ENCODE data around the gene GRM4.
"Not testable (repeated sequence)": the region's sequence is repeated elsewhere in the genome, so short reads cannot be mapped to it uniquely, and the experiment has no call there.

GRM4 gene

DNA sequence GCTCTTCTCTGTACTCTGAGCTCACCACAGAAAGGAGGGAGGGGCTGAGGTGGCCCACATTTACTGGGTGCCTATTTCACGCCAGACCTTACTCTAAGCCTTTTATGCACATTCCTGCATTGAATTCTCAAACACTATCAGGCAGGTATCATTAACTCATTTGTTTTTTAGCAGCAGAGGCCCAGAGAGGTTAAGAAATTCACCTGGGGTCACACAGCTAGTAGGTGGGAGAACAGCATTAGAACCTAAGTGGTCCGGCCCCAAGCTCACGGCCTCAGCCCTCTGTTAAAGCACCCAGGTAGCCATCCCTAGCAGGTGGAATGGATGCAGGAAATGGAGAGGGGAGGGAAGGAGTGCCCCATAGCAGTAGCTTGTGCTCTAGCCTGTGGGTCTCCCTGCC, 84.5 kb downstream of the GRM4 start:
- DNase-seq, result no peak

DNA sequence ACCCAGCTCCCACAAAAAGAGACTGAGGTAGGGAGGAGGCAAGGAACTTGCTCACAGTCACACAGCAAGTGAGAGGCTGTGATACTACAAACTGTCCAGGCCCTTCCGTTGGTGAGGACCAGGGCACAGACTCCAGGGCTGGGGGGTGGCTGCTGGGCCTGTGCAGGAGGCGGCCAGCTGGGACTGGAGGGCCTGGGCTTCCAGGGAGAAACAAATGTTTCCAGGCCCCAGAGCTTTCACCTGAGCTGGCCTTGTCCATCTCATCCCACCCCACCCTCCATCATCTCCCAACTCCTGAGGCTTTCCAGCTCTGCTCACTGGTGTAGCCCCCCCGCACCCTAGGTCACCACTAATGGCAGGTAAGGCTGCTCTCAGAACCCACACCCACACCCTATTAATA, 86.0 kb downstream of the GRM4 start:
- no peak for DNase-seq

DNA sequence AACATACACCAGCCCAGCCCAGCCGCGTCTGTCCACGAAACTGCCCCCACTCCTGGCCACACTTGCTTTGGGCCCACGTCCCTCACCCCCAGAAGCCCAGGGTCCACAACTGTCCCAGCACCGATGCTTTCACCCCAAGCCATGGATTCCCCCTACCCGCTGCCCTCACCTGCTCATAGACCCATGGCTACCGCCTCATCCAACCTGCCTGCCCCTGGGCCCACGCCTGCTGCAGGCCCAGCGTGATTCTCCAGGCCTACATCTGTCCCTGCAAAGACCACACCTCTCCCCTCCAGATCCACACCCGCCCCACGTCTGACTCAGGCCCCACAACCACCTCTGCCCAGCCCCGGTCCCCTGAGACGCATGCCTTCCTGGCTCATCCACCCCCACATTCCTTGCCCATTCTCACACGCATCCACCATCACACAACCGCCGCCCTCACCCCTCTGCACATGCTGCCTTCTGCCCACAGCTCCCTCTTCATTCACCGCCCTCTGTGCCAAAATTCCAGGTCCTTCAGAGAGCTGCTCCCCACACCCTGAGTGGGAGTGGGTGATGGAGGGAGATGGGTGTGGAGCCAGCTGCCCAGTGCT, 86.7 kb downstream of the GRM4 start:
- no peak for DNase-seq

DNA sequence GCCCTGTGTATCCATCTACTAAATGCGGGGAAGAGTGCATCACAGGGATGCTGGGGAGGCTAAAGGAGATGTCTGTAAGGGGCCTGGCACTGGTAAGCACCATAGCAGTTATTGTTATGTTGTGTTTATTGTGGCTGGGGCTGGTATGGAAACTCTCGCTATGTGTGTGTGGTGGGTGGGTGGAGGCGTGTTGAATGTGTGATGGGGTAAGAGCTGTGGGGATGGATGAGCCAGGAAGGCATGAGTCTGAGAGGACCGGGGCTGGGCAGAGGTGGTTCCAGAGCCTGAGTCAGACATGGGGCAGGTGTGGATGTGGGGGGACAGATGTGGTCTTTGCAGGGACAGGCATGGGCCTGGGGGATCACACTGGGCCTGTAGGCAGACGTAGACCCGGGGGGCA, 88.1 kb downstream of the GRM4 start:
- DNase-seq, result no peak

DNA sequence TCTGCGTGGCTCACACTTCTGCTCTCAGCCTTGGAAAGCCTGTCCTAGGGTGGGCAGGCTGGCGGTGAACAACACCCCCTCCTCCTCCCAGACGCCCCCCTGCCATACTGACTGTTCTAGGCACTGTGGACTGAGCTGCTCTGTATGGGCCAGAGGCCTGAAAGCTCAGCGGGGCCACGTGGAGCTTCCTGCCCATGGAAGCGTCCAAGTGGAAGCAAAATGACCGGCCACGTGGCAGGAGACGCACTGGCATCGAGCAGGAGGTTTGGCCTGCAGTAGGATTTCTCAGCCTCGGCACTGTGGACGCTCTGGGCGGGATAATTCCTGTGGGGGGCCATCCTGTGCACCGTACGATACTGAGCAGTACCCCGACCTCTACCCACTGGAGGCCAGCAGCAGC, 88.7 kb downstream of the GRM4 start:
- DNase-seq, result no peak

DNA sequence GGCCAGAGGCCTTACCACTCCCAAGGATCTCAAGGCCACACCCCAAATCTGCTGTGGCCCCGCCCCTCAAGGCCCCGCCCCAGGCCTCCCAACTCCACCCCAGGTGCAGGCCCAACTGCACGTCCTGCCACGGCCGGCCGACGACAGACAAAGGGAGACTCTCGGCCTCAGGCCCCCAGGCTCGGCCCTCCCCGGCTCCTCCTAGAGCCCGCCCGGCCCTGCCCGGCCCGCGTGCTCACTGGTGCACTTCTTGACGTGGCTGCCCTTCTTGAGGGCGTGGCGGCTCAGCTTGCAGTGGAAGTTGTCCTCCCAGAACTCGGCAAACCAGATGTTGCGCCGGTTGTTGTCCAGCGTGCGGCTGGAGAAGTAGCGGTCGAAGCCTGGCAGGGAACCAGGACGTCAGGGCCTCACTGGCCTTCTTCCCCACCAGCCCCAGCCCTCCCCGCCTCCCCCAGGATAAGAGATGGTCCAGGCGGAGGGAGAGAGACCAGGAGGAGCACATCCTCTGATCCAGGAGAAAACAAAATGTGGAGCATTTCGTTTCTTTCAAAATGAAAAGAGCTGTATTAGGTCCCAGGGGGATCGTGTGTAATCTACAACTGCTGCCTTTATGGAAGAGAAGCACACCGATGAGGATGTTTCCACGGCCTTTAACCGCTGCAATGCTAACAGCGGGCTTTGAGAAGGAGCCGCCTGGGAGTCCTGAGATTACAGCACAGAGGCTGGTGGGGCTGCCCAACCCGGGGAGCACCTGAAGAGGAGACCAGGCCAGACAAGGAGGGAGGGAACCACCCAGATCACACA, 89.4 kb downstream of the GRM4 start:
- no peak for DNase-seq

DNA sequence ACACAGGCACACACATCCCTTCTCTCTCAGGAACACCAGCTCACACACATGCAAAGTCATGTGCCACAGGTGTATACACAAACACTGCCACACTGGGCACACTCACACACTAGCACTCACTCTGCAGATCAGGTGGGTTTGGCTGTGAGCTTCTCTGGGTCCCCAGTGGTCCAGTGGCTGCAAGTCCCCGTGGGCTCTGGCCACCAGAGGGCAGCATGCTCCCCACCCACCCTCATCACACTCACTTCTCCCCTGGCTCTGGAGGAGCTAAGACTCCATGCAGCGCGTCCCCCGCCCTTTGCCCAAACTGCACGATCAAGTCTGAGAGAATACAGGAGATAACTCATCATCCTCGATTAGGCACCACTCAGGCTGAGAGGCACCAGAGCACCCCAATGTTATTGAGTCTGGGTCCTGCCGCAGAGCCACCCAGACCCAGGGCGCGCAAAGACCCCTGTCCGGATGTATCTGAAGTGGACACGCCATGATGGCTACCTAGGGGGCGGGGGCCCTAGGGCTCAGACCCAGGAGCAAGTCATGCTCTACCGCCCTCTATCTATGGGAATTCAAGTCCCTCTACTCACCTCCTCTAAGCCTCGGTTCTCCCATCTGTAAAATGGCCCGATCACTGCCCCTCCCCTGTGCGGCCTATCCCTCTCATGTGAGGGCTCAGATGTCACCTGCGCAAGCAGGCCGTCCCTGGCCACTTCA, 90.5 kb downstream of the GRM4 start:
- no peak for DNase-seq

DNA sequence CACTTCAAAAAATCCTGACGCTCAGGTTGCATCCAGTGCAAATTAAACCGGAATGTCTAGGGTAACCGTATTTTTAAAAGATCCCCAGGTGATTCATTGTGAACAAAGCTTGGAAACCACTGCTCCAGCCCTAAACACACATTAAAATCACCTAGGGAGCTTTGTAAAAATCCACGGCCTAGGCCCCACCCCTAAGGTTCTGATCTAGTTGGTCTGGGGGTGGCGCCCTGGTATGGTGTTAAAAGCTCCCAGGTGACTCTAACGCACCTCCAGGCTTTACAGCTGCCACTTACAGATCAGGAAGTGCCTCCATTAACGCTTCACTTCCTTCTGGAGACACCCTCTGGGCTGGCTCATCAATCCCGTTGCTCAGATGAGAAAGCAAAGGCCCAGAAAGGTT, 92.2 kb downstream of the GRM4 start:
- DNase-seq, result no peak

DNA sequence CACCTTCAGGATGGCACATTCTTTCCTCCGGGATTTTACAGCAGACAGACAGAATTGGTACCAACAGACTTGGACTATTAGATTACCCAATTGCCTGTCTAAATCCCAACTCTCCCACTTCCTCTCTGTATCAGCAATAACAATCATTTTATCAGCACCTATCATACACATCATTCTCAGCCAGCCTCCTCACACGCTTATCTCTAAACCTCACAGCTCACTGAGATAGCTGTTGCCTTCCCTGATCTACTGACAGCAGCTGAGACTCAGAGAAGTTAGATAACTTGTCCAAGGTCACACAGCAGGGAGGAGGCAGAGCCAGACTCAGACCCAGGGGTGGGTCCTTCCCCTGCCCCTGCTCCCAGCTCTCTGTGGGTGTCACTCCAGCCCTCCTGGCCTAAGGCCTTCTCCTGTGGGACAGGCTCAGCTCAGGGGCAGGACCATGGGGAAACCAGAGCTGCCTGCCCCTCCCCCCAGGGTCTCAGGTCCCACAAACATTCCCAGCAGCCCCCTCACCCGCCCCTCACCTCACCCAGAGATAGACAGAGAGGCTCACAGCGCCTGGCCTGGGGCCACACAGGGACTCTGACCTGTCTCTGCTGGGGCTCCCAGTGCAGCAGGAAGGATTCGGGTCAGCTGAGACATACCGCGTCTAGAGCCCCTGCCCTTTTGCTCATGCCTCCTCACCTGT, 92.8 kb downstream of the GRM4 start:
- no peak for DNase-seq

DNA sequence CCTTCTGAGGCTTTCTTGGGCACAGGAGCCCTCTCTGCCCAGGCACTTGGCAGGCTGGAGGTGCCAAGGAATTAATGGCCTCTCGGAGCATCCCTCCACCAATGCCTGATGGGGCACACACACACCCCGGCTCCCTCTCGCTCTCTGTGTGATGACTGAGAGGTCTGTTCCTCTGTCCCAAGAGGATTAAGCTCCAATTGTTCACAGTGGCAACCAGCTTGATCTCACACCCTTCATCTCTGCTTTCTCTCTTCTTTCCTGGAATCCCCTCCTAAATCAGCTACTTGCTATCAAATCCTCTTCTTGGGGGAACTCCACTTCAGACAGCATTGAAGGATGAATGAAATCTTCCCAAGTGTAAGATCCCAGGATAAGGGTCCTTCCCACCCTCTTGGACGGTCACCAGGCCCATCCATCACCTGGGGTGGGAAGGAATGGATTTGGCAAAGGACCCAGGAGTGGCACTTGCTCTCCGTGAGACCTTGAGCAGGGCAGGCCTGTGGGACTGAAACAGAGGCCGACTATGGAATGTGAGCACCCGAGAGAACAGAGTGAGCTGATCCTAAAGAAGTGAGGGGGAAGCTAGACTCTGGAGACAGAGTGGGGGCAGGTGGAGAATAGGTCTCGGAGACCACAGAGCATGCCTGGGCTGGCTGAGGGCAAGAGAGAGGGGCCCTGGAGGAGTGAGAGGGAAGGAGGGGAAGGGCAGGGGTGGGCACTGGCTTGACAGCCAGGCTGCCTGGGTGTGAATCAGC, 93.6 kb downstream of the GRM4 start:
- no peak for DNase-seq

DNA sequence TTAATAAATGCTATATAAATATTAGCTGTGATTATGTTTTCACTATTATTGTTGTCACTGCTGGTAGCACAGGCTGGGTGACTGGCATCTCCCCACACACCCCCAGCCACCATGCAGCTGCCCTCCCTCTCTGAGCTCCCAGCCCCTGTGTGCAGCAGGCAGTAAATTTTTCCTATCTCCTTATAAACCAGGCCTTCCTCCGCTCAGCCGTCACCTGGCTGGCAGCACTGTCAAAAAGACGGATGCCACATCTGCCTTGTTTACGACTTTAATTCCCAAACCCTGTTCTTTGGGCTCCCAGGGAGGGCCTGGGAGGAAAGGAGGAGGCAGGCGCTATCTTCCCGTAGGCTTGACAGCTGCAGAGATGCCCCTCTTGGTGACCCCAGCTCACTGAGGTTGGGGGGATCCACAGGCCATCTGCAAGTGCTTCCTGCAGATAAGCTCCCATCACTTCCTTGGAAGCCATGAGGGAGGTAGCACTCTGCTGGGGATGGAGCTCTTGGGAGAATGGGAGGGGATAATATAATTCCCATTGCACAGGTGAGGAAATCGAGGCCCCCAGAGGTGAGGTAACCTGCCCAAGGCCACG, 94.5 kb downstream of the GRM4 start:
- DNase-seq, result no peak

DNA sequence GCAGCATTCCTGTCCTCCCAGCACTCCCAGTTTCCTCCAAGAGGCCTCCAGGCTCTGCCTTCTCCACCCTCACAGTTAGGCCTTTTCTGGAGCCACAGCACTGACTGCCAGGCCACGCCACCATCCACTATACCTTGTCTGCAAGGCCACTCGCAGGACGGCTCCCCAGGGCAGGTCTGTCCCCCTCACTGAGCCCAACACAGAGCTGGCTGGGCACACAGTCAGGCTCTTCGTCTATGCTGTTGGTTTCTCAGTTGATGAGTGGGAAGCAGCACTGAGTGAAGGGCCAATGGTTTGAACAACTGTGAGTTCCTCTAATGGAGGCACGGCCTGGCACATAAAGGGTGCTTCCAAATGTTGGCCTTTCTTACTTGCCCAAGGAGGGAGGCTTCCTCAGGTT, 95.2 kb downstream of the GRM4 start:
- DNase-seq, result no peak

DNA sequence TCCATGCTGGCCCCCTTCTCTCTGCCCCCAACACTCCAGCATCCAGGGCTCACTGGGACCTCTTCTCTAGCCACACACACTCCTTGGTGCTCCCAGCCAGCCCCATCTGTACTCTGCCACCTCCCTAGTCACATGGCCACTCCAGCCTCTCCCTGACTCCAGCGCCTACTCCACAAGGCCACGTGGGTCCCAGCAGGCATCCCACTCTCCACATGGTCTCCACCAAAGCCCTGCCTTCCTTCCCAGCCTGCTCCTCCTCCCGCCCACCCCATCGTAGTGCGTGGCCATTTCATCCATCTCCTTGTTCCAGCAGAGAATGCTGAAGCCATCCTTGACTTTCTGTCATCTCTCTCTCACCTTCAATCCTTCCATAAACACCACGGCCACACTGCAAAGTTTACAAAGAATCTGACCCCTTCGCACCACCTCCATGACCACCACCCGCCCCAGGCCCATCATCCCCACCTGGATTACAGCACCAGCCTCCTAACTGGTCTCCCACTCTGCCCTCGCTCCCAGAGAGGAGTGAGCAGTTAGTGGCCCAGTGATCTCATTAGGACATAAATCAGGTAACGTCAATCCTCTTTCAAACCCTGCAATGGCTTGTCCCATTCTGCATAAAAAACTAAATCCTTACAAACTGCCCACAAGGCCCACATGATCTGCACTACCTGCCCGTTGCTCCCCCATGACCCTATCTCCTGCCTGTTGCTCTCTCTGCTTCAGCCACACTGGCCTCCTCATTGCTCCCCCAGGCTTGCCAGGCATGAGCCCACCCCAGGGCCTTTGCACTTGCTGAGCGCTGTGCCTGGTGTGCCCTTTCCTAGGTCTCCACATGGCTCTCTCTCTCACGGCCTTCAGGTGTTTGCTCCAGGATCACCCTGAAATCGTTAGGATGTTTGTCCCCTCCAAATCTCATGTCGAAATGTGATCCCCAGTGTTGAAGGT, 96.2 kb downstream of the GRM4 start:
- DNase-seq, result no peak

DNA sequence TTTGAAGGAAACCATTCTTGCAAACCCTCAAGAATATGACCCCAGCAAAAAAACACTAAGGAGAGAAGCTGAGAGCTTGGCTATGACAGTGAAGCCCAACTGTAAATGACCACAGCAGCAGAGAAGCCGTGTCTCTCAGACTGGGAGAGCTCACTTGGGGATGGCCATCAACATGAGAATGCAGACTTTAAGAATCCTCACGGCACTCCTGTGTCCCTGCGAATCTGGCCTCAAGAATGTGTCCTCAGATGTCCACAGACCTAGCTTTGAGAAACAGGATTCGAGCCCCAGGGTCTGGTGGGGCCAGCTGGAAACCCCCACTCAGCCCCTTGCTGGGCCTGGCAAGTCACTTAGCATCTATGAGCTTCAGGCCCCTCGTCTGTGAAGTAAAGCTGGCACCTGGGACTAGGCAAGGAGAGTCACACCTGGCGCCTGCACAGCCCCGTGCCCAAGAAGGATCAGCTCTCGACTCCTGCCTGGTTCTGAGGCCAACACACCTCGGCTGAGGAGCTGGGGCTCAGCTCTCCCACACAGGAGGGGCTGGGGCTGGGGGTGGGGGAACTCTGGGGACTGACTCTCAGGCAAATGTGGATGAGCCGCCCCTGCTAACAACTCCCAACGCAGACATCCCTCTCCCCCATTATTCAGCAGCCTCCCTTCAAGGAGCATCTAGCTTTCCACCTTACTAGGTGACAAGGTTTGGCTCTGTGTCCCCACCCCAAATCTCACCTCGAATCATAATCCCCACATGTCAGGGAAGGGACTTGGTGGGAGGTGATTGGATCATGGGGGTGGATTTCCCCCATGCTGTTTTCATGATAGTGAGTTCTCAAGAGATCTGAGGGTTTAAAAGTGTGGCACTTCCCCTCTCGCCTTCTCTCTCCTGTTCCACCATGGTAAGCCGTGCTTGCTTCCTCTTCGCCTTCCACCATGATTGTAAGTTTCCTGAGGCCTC, 97.7 kb downstream of the GRM4 start:
- DNase-seq, result no peak

DNA sequence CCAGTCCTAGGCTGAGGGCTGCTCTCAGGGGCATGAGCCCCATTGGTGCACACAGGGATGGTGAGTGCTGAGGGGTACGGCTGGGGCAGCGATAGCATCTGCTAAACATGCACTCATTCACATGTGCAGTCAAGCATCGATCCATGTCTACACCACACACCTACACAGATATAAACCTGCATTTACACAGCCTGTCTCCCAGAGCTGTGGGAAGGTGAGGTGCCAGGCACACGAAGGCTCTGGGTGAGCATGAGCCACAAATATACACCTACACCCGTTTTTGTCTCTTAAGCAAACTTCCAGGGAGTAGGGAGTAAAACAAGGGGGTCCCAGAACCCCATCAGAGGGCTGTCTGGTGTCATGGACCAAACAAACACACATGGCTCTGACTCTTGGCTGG, 99.3 kb downstream of the GRM4 start:
- no peak for DNase-seq

DNA sequence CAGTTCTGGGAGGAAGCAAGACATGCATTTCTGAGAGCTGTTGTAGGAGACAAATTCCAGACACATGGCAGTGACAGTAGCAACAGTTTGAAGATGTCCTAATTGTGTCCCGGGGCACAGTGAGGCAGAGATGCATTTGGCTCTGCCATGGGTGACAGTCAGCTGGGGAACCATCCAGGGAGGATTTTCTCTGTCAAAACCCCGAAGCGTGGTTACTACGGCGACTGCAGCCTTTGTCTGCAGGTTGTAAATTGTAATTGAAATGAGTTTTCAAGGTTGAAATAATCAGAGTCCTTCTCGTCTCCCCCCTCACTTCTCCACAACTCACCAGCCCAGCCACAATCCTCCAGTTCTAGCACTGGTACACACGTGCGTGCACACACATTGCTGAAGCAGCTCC, 100.1 kb downstream of the GRM4 start:
- DNase-seq, result no peak

DNA sequence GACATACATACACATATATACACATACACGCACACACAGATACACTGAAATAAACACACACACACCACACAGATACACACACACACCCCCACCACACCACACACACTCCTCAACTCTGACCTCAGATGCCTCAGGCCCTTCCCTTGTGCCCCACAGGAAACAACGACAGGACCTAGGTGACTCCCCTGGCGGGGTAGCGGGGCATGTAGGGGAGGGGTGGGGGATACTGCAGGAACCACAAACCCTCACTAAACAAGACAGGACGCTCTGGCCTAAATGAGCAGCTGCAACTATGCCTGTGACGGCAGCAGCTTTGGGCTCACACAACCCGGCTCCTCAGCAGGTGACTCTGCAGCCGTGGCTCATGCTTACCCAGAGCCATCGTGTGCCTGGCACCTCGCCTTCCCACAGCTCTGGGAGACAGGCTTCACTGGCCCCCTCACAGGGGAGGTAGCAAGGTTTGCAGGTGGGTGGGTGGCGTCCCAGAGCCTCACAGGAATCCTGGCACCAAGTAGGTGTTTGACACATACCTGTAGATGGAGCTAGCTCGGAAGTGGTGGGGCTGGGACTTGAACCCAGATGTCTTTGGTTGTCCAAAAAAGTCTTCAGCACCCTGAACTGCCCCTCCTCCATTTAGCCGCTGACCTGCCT, 100.8 kb downstream of the GRM4 start:
- no peak for DNase-seq

DNA sequence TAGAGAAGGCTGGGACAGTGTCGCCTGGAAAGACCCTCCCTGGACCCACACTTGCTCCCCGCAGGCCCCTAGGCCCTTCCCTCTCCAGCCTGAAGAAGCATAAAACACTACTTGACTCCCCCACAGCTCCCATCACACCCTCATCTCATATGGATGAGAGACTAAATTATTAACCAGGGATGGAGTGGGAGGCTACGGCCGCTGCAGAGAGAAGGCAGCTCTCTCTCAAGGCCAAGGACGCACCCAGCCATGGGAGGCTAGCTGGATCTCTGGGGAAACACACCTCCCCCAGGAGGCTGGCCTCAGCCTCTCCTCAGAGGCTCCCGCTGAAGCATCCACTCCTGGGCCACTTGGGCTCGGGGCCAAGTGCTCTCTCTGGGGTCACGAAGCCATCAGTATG, 102.5 kb downstream of the GRM4 start:
- DNase-seq, result no peak

DNA sequence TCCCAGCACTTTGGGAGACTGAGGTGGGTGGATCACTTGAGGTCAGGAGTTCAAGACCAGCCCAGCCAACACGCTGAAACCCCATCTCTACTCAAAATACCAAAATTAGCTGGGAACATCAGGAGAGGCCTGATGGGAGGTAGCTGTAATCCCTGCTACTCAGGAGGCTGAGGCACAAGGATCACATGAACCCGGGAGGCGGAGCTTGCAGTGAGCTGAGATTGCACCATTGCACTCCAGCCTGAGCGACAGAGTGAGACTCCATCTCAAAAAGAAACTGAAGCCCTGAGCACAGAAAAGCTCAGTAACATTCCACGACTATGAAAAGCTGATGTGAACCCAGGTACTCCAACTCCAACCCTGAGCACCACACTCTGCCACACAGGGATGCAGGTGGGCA, 103.9 kb downstream of the GRM4 start:
- DNase-seq, result not testable (repeated sequence)

DNA sequence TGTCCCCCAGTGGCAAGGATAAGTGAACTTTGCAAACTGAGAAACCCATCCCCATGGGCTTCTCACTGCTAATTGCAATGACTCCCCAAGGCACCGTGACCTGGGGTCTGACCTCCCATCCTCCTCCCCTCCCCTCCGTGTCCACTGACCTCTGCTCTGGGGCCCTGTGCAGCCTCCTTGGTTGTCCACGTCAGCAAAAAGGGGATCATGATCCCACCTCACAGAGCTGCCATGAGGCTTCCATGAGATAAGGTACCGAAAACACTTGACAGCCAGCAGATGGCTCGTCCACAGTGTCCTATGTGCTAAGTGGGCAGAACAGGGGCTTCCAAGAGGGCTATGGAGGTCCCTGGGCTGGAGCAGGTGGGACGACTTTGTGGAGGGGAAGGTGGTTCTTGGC, 104.5 kb downstream of the GRM4 start:
- DNase-seq, result no peak
